GM23248 (cell line): ENCODE measurements around the gene TIMM22. TPM values are rescaled to one million over a fixed set of nuclear protein-coding genes. Genes with fewer than 3 reads are reported as not detected.

Experiments used
- DNase-seq: peaks from one replicate; pipeline ENCODE4 v3.0.0-alpha.2; 2015
- H2AFZ ChIP-seq: fragments of 200-600 bp; sonication (generic); 2 replicates; pipeline ENCODE4 v1.6.1; 2016; ENCODE audit warnings: antibody characterized with exemption
- H3F3A ChIP-seq: fragments of 200-600 bp; sonication (generic); 2 replicates; pipeline ENCODE4 v1.6.1; 2016; ENCODE audit warnings: mild to moderate bottlenecking, antibody characterized with exemption, mixed run types; ENCODE audit not compliant: insufficient read depth
- H3K27ac ChIP-seq: fragments of 200-600 bp; sonication (generic); 2 replicates; pipeline ENCODE4 v1.5.1; 2016; ENCODE audit warnings: mild to moderate bottlenecking
- H3K27me3 ChIP-seq: fragments of 200-600 bp; sonication (generic); replicated peaks from 2 replicates; pipeline ENCODE4 v1.6.1; 2016; ENCODE audit warnings: mild to moderate bottlenecking; ENCODE audit not compliant: insufficient read depth
- H3K36me3 ChIP-seq: fragments of 200-600 bp; sonication (generic); 2 replicates; pipeline ENCODE4 v1.6.1; 2016; ENCODE audit warnings: low read depth, mild to moderate bottlenecking
- H3K4me1 ChIP-seq: fragments of 200-600 bp; sonication (generic); 2 replicates; pipeline ENCODE4 v1.6.1; 2016; ENCODE audit warnings: mild to moderate bottlenecking; ENCODE audit not compliant: insufficient read depth
- H3K4me2 ChIP-seq: fragments of 200-600 bp; sonication (generic); one replicate; pipeline ENCODE4 v1.6.1; 2016; ENCODE audit warnings: mild to moderate bottlenecking; ENCODE audit not compliant: unreplicated experiment
- H3K4me3 ChIP-seq: fragments of 200-600 bp; sonication (generic); 2 replicates; pipeline ENCODE4 v1.5.1; 2016; ENCODE audit warnings: mild to moderate bottlenecking
- H3K79me2 ChIP-seq: fragments of 200-600 bp; sonication (generic); 2 replicates; pipeline ENCODE4 v1.6.1; 2016; ENCODE audit warnings: mild to moderate bottlenecking; ENCODE audit not compliant: insufficient read depth
- H3K9ac ChIP-seq: fragments of 200-600 bp; sonication (generic); 2 replicates; pipeline ENCODE4 v1.6.1; 2016; ENCODE audit warnings: mild to moderate bottlenecking
- H3K9me2 ChIP-seq: fragments of 200-600 bp; sonication (generic); 2 replicates; pipeline ENCODE4 v1.6.1; 2016; ENCODE audit warnings: mixed run types, mild to moderate bottlenecking, moderate library complexity; ENCODE audit not compliant: insufficient read depth
- H3K9me3 ChIP-seq: fragments of 200-600 bp; sonication (generic); one replicate; pipeline ENCODE4 v1.6.1; 2017; ENCODE audit warnings: low read depth
- H4K20me1 ChIP-seq: fragments of 200-600 bp; sonication (generic); 2 replicates; pipeline ENCODE4 v1.6.0; 2016; ENCODE audit not compliant: insufficient read depth
- EZH2 ChIP-seq: fragments of 200-600 bp; sonication (generic); IDR thresholded peaks from 2 replicates; pipeline ENCODE4 v1.6.1; 2018; ENCODE audit warnings: antibody characterized with exemption, mild to moderate bottlenecking; ENCODE audit not compliant: insufficient read depth, poor library complexity, severe bottlenecking
- EZH2phosphoT487 ChIP-seq: fragments of 200-600 bp; sonication (generic); IDR thresholded peaks from 2 replicates; pipeline ENCODE4 v1.6.1; 2018; ENCODE audit warnings: antibody characterized with exemption, moderate library complexity, mild to moderate bottlenecking, low read depth; ENCODE audit not compliant: insufficient read depth
- WGBS, 2 experiments: methylation state at CpG; one replicate each; pipeline ENCODE4 v1.1.6; 2015 to 2017; ENCODE audit warnings: low lambda C conversion rate in 2 of 2, low coverage in 1 of 2; ENCODE audit errors: missing lambda C conversion rate in 2 of 2; 5-methylcytosine and 5-hydroxymethylcytosine counted together
- in situ Hi-C: fragments of 300-500 bp; cut with MboI; formaldehyde crosslinking; loops from 2 replicates; pipeline ENCODE4 v1.15.0; 2020
- polyA plus RNA-seq: library from polyadenylated mRNA; unstranded; fragments of >200 nt; fragmentation: Nextera tagmentation; extraction: Ambion mirVana; gene quantifications from 2 replicates; pipeline ENCODE4 v1.2.1, GENCODE V29; 2016
- total RNA-seq: library from RNA; depleted of rRNA; stranded (reverse); fragments of >200 nt; shearing (Covaris generic); gene quantifications from 2 replicates; pipeline ENCODE4 v1.2.3, GENCODE V29; 2014

TIMM22 gene
- total and polyA plus RNA-seq, 2 experiments from 2014 or later: 19.2 to 26.1 TPM

DNA sequence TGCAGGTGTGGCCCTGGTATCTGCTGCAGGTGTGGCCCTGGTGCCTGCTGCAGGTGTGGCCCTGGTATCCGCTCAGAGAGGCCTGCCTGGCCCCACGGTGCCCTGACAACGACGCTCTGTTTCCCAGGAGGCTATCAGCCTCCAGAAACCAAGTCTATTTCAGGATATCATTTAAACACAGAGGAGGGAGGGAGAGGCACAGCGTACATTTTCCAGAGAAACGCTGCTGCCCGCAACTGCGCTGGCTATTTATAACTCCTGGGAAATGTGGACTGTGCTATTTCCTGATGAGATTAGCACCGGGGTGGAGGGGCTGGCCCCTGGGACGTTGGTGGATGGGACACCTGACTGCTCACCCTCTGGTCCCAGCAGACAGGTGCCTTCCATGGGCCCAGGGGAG, 22.5 kb downstream of the TIMM22 start:
- H3K4me1 ChIP-seq: no peaks in the 10 kb centered on the region
- WGBS, 2 experiments: 83 to 89% methylated on average over 10 of the region's 10 CpGs
- no peak for DNase-seq
- H3F3A ChIP-seq: no peaks in the 10 kb centered on the region
- no peaks in the 10 kb centered on the region for H4K20me1 ChIP-seq
- H3K9ac ChIP-seq: no peak overlapping the region
- H3K4me3 ChIP-seq: no peak overlapping the region
- H3K9me2 ChIP-seq: no peaks in the 10 kb centered on the region
- in situ Hi-C loops: no loop called here
- H3K9me3 ChIP-seq: no peaks in the 10 kb centered on the region
- H3K36me3 ChIP-seq: no peaks in the 10 kb centered on the region
- H3K27me3 ChIP-seq: no peaks in the 10 kb centered on the region
- no peak overlapping the region for H3K4me2 ChIP-seq
- H3K79me2 ChIP-seq: no peaks in the 10 kb centered on the region
- no peak overlapping the region for H3K27ac ChIP-seq
- no peak for TF ChIP-seq EZH2phosphoT487
- TF ChIP-seq EZH2: no peak
- no peak overlapping the region for H2AFZ ChIP-seq

GRCh38 chr17:1021147-1021546, 24.2 kb downstream of the TIMM22 start:
- H3K9ac ChIP-seq: no peak overlapping the region
- H3K36me3 ChIP-seq: no peaks in the 10 kb centered on the region
- TF ChIP-seq EZH2: no peak
- no peak for TF ChIP-seq EZH2phosphoT487
- no peak overlapping the region for H3K27ac ChIP-seq
- no peak overlapping the region for H2AFZ ChIP-seq
- no peak overlapping the region for H3K4me2 ChIP-seq
- H3F3A ChIP-seq: no peaks in the 10 kb centered on the region
- WGBS, 2 experiments: 94% methylated on average over 12 to 17 of the region's 17 CpGs
- no peaks in the 10 kb centered on the region for H3K79me2 ChIP-seq
- H3K27me3 ChIP-seq: no peaks in the 10 kb centered on the region
- in situ Hi-C loops: no loop called here
- no peak overlapping the region for H3K4me3 ChIP-seq
- no peaks in the 10 kb centered on the region for H3K9me2 ChIP-seq
- H4K20me1 ChIP-seq: no peaks in the 10 kb centered on the region
- no peaks in the 10 kb centered on the region for H3K4me1 ChIP-seq
- no peaks in the 10 kb centered on the region for H3K9me3 ChIP-seq
- no peak for DNase-seq

DNA sequence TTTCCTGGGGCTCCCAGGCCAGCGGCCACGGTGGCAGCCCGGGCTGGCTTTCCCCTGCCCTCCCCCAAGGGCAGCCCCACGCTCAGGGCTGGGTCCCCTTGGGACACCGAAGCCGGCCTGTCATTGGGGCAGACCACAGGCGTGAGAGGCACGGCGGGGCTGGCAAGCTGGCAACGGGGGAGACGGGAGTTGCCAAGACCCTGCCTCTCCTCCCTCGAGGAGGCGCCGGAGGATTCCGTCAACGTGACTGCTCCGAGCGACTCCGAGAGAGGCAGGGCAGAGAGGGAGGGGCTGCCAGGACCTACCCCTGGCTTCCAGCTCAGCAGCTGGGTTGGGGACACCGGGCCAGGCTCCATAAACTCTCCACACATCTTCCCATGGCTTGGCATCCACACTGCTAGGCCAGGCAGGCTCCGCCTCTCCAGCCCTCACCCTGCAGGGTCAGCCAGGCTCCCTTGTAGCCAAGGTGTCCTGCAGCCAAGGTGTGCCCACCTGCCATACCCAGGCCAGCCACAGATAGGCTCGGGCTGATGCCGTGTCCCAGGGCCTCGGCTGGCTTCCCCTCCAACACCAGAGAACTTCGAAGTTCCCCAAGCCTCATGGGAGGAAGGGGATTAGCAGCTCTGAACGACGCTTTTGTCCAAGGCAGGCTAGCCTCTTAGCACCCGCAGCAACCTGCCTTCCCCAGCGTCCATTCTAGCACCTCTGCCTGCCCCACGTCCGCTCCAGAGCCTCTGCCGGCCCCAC, 25.5 kb downstream of the TIMM22 start:
- in situ Hi-C loops: no loop called here
- DNase-seq: no peak
- Histone ChIP-seq H3K36me3 (no peaks in the 10 kb centered on the region), H3K4me2 (no peak overlapping the region), H3K27me3 (no peaks in the 10 kb centered on the region), H3K9ac (no peak overlapping the region), H3K4me3 (no peak overlapping the region), H3K79me2 (no peaks in the 10 kb centered on the region), H3K27ac (no peak overlapping the region), H3K9me3 (no peaks in the 10 kb centered on the region), H3K4me1 (no peaks in the 10 kb centered on the region), H4K20me1 (no peaks in the 10 kb centered on the region), H3F3A (no peaks in the 10 kb centered on the region), H3K9me2 (no peaks in the 10 kb centered on the region), H2AFZ (no peak overlapping the region)
- TF ChIP-seq EZH2phosphoT487: no peak
- no peak for TF ChIP-seq EZH2
- WGBS, 2 experiments: 52 to 58% methylated on average over 25 to 32 of the region's 32 CpGs

DNA sequence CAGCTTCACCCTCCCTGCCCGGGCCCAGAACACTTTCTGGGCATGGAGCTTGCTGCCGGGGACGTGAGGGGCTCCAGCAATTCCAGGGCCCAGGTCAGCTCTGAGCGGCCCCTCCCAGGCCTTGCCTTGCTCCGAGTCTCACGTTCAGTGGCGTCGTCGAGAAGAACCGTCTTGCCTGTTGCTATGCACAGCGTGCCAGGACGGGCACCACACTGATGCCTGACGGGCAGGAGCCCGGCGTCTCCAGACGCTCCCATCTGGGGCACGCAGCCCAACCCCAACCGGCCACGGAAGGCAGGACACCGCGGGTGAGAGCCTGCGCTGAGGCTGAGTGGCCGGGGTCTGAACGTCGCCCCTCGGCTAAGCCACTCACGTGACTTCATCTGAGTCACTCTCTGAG, 27.1 kb downstream of the TIMM22 start:
- Histone ChIP-seq H4K20me1 (no peaks in the 10 kb centered on the region), H3K9me2 (no peaks in the 10 kb centered on the region)
- 90 to 94% methylated on average over 23 to 26 of the region's 27 CpGs for WGBS, 2 experiments

More for the DNA sequence above, 27.1 kb downstream of the TIMM22 start:
- Histone ChIP-seq H3K27me3 (no peaks in the 10 kb centered on the region), H3K4me3 (no peak overlapping the region), H3K9ac (no peak overlapping the region), H3K9me3 (no peaks in the 10 kb centered on the region), H3K4me1 (peaks cover 3% of the 10 kb centered on the region; the same call in 1 of the 2 replicates), H3F3A (no peaks in the 10 kb centered on the region), H3K27ac (no peak overlapping the region), H2AFZ (no peak overlapping the region), H3K36me3 (no peaks in the 10 kb centered on the region), H3K79me2 (no peaks in the 10 kb centered on the region), H3K4me2 (no peak overlapping the region)
- TF ChIP-seq EZH2 (no peak), EZH2phosphoT487 (no peak)
- DNase-seq: no peak
- in situ Hi-C loops: no loop called here
